H54 (cell line): Measurements from ENCODE around the gene IRAK4.
A peak's percentile ranks its signal among the peaks of the same experiment; 100 is the strongest.
"Not testable (repeated sequence)": the region's sequence is repeated elsewhere in the genome, so short reads cannot be mapped to it uniquely, and the experiment has no call there.

Source experiments
- DNase-seq: peaks from one replicate; pipeline ENCODE4 v3.0.0; 2011; ENCODE audit warnings: low spot score, mixed read lengths; ENCODE audit not compliant: insufficient read length
- FAIRE-seq: peaks from 3 replicates; lab custom pipeline; 2011; peaks lifted over from hg19 to GRCh38; lab: Jason Lieb, UNC
- POLR2A ChIP-seq: IDR thresholded peaks from 2 replicates; pipeline ENCODE4 v1.6.1; 2011; ENCODE audit warnings: low read depth, mild to moderate bottlenecking, low read length

IRAK4 gene

DNA sequence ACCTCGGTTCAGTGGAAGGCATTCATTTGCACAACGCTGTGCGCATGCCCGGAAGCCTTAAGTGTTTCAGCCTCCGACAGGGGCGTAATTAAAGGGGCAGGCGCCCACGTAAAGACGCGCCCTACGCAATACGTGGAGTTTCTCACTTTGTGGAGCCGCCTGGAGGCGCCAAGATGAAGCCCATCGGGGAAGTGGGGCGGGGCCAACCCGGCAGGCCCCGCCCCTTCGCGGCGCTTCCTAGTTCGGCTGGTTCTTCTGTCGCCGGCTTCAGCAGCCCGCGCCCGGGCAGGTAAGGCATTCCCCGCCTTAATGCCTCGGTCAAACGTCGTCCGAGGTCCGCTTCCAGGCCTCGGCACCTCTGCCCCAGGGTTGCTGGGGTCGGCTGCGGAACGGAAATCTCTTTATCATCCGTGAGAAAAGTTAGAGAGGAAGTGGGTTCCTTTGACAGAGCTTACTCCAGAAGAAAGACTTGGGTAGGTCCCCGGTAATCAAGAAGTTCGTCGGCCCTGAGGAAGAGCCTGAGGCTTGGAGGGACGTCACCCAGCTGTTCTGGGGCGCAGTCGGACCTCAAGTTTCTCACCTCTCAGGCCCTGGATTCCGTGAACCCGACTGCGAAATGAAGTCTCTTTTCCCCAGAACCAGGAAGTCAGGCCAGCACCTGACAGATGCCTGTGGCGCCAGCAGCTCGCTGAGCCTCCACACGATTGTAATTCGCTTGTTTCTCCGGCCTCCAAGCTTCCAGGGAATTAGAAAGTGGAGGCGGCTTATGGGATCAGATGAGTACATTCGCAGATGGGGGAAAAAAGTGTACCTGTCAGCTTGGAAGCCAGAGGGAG, at the start of gene IRAK4, which contains the start of gene PUS7L:
TSS of gene IRAK4 (plus strand) at position 224 of the 836 bp plus-strand sequence. CDS start 9,161 bp downstream, outside the sequence.
TSS of gene PUS7L (minus strand) at position 63 of the 836 bp plus-strand sequence. CDS start 3,545 bp downstream, outside the sequence.
- FAIRE-seq, result peak; percentile 98
- peak; percentile 77 for DNase-seq
- TF ChIP-seq POLR2A, result peak; percentile 72

DNA sequence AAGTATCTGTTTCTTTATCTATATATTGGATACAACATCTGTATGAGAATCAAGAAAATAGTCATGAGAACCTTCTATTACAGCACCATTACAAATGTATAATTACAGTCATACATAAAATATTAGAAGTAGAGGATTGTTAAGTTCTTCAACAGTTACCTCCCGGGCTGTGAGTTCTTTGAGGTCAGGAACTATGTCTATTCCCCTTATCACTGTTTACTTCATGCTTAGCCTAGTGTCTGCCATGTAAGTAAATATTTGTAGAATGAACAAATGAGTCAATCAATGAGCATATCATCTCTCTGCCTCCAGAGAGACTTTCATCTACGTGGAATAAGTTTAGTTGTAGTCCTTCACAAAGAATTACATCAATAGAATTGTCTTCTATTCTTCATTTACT, 47.4 kb upstream of the IRAK4 start:
- TF ChIP-seq POLR2A, result no peak
- FAIRE-seq (no peak), DNase-seq (no peak)

DNA sequence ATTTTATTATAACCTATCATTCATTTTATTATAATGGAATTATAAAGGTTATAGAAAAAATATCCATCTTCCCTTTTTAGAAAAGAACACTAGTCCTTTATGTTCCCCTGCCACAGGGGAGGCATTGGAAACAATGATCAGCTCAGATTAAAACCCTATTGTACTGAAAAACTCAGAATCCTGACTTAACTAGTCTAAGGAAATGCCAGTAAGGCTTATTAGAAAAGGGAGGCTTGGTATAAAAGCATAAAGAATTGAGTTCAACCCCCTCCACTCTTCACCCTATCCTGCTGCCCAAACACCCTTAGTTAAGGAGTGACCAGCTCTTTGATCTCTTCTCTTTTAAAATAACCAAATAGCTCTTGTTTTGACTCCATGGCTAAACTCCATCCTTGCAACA, 36.1 kb upstream of the IRAK4 start:
- TF ChIP-seq POLR2A, result no peak
- FAIRE-seq (no peak), DNase-seq (no peak)

DNA sequence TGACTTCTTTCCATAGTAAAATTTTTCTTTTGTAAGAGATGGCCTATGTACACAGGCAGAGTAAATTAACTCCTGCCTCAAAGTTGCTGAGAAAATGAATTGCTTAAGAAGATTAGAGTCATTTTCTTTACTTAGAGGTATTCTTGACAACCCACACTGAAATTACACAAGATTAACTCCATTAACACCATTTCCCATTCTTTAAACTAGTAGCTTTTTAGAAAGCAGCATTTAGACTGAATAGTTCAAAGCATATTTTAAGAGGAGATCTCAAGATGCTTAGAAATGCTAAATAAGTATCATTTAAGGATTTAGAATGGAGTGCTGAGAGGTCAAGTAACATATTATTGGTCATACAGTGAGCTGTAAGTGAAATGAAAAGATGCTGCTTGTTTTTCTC, 35.6 kb upstream of the IRAK4 start:
- no peak for TF ChIP-seq POLR2A
- FAIRE-seq, result no peak
- no peak for DNase-seq

DNA sequence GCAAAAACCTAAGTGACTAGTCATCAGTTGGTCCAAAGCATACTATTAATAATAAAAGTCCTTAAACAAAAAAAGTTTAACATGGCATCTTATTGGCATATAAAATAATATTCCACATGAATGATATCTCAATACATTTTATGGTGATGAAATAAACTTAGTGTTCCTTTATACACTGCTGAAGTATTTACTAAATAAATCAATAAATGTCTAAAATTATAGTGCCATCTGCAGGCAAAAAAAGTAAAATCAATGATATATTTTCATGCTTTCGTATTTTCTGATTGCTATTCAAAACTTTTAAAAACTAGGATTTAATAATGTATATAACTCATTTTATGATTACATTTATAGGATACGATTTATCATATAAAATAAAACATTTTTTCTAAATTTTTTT, 30.6 kb upstream of the IRAK4 start:
- DNase-seq (no peak), FAIRE-seq (no peak)
- TF ChIP-seq POLR2A, result no peak

DNA sequence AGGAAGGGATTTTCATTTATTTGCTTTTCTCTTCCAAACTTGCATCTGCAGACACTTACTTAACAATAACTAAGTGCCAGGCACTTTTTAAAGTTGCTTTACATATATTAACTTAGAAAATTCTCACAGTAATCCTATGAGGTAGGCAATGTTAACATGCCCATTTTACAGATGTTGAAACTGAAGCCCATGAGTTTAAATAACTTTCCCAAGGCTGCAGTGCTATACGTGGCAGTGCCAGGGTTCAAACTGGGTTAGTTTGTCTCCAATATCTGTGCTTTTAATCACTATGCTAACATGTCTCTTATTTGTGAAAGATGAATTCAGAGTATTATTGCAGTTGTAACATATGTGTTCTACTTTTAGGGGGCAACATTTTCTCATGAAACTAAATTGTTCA, 30.1 kb upstream of the IRAK4 start:
- DNase-seq (no peak), FAIRE-seq (no peak)
- TF ChIP-seq POLR2A, result no peak

DNA sequence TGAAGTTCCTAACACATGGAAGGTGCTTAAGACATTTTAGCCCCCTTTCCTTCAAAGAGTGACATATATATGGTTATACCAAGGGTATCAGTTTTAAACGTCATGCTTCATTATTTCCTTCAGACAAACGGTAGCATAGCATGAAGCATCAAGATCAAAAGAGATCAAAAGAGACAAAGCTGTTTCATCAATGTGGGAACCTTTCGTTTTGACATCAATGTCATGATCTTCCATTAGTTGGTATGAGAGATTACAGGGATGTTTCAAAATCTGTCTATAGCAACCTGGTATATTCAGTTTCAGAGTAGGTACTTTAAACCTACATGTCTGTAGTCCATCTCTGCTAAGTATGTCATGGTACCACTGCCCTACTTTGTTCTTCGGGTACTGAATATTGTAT, 28.5 kb upstream of the IRAK4 start:
- DNase-seq (no peak), FAIRE-seq (peak; percentile 11)
- no peak for TF ChIP-seq POLR2A

DNA sequence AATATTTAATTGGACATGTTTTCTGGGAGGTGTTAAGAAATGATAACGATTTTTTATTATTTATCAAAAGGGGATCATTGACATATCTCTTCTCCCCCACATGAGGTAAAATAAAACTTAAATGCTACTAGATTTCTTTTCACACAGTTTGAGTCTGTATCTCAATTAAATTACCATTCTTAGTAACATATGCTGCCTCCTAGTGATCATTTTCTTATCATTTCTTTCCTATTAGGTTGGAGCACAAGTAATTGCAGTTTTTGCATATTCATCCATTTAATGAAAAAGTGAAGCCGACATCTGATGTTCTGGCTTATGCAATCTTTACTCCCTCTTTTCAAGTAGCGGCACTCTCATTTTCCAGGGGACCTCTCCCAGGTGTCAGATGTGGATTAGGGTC, 25.1 kb upstream of the IRAK4 start:
- DNase-seq (no peak), FAIRE-seq (no peak)
- TF ChIP-seq POLR2A, result no peak

DNA sequence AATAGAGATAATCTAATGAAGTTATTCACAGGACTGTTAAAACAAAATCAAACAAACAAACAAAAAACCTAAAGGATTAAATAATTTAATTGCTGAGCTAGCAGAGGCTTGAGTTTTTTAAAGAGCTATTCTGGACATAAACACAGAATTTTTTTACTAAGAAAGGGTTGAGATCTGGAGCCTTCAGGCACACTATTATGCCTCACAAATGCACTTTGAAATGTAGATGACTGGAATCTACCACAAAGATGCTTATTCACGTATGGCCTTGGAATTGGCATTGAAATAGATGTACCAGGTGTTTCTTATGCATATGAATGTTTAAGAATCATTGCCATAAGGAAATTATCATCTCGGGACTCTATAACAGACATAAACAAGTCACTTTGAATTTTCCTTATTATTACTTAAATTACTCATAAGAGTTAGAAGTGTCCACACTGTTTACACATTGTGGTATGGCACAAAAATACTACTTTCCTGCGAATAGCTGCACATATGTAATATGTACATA, 21.8 kb upstream of the IRAK4 start:
- peak; percentile 66 for FAIRE-seq
- no peak for TF ChIP-seq POLR2A

DNA sequence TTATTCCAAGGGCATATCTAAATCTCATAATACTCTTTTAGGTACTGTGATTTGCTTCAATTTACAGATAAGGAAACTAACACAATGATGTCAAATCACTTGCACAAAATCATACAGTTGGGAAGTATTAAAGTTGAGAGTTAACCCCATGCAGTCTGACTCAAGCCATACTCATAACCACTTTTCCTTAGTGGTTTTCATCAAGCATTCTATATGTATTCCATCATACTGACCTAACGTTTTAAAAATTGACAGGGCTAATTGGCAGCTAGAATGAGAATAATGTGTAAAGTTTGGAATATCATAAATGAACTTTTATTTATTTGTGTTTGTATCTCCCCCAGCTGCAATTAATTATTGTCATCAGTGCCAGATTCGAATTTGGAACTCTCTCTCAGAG, 21.1 kb upstream of the IRAK4 start:
- TF ChIP-seq POLR2A, result no peak
- DNase-seq (peak; percentile 13), FAIRE-seq (peak; percentile 91)

More for the DNA sequence above, 21.8 kb upstream of the IRAK4 start:
- no peak for DNase-seq

DNA sequence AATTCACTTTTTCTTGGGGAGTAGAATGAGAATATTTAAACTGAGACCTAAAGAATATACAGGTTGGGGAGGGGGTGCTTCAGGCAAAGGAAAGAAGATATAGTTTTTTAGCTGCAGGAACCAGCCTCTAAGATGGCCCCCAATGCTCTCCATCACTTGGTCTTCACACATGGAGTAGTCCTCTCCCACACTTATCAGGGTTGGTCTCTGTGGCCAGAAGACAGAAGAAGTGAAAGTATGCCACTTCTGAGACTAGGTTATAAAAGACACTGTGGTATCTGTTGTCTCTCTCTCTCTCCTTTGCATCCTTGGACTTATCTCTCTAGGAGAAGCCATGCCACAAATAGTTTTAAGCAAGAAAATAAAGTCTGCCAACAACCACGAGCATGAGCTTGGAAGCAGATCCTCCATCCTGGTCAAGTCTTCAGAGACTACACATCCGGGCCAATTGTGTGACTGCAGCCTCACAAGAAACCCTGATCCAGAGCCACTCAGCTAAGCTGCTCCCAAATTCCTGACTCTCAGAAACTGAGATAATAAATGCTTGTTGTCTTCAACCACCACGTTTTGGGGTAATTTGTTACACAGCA, 18.1 kb upstream of the IRAK4 start:
- no peak for DNase-seq
- no peak for FAIRE-seq

DNA sequence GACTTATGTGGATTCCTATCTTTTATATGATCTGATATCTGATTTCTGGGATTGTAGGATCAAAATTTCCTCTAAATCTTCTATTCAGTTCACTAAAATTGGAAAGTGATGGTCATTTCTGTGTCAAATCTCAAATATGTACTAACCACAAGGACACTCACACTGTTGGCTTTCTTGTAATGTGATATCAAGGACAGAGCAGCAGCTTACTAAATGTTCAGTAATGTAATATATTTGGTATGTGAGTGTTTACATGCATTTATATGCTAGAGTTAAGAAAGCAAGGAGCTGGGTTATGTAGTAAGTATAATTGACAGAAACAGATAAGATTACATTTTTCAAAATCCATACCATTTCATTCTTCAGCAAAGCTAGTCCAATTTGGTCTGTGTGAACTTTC, 16.6 kb upstream of the IRAK4 start:
- TF ChIP-seq POLR2A, result no peak
- FAIRE-seq (peak; percentile 85), DNase-seq (peak; percentile 6)

More for the DNA sequence above, 18.1 kb upstream of the IRAK4 start:
- no peak for TF ChIP-seq POLR2A

DNA sequence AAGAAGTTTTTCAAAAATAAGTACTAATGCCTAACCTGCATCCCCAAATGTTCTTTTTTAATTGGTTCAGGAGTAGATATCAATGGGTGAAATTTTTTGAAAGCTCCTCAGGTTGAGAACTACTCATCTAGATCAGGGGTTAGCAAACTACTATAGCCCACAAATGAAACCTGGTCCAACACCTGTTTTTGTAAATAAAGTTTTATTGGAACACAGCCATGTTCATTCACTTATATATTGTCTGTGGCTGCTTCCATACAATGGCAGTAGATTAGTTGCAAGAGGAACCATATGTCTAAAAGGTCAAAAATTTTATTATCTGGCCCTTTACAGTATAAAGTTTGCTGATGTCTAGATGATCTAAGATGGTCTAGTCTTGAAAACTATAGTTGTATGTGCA, 13.9 kb upstream of the IRAK4 start:
- no peak for DNase-seq
- TF ChIP-seq POLR2A, result no peak
- no peak for FAIRE-seq

DNA sequence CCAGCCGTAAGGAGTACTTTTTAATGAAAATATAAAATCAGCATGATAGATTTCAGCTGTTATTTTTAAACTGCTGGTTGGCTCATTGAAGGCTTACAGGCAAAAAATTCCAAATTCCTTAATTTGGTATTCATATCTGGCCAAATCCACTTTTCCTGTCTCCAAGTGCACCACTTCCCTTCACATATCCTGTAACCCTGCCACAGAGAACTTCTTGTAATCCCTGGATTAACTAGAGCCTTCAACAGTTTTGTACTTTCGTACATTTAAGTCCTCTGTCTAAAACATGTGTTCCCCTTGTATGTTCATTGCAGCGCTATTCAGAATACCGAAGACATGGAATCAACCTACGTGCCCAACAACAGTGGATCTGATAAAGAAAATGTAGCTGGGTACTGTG, 9.7 kb upstream of the IRAK4 start:
- no peak for TF ChIP-seq POLR2A
- FAIRE-seq (no peak), DNase-seq (no peak)

DNA sequence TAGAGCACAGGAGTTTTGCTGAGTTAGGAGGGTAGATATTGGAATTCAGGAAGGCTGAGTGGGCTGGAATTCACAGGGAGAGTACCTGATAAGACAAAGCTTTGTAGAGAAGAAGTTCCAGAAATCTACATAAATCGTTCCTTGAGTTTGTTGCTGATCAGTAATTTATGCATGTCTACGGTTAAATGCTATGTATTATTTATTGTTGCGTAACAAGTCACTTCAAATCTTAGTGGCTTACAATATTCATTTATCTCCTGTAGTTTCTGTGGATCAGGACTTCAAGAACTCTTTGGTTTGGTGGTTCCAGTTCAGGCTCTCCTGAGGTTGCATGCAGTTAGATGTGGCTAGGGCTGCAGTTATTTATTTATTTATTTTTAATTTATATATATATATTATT, 7.9 kb upstream of the IRAK4 start:
- DNase-seq (no peak), FAIRE-seq (no peak)
- TF ChIP-seq POLR2A, result no peak

DNA sequence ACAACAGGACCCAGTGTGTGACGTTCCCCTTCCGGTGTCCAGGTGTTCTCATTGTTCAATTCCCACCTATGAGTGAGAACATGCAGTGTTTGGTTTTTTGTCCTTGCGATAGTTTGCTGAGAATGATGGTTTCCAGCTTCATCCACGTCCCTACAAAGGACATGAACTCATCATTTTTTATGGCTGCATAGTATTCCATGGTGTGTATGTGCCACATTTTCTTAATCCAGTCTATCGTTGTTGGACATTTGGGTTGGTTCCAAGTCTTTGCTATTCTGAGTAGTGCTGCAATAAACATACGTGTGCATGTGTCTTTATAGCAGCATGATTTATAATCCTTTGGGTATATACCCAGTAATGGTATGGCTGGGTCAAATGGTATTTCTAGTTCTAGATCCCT, 7.4 kb upstream of the IRAK4 start:
- FAIRE-seq, DNase-seq: not testable (repeated sequence)
